ENCODE results near the gene TMC2. TPM values are rescaled to one million over a fixed set of nuclear protein-coding genes. Genes with fewer than 3 reads are reported as not detected.
"Not testable (repeated sequence)": the region's sequence is repeated elsewhere in the genome, so short reads cannot be mapped to it uniquely, and the experiment has no call there.

The TMC2 gene
- total RNA-seq, 2 experiments from 2014 or later, result not detected

DNA sequence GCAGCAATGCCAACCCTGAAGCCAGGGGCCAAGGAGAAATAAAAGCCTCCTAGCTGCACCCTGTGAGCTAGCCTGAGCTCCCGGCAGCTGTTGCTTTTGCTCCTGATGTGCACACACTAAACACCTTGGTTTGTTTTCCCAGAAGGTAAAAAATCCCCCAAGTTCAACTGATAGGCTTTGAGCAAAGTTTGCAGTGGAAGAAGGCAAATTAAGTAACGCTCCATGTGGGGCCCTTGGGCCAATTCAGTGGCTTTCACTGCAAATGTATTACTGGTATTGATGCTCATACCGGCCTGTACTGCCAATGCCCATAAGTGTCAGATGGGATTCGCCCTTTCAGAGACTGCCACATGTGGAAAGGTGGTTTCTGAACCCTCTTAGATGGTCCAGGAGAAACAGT lies 137.1 kb downstream of the TMC2 start:
- Mint-ChIP-seq H3K27ac (no peak overlapping the region), H3K27me3 (no peaks in the 10 kb centered on the region), H3K4me3 (no peak overlapping the region), H3K4me1 (no peaks in the 10 kb centered on the region), H3K9me3 (no peaks in the 10 kb centered on the region), H3K36me3 (no peaks in the 10 kb centered on the region)
- DNase-seq, result no peak

DNA sequence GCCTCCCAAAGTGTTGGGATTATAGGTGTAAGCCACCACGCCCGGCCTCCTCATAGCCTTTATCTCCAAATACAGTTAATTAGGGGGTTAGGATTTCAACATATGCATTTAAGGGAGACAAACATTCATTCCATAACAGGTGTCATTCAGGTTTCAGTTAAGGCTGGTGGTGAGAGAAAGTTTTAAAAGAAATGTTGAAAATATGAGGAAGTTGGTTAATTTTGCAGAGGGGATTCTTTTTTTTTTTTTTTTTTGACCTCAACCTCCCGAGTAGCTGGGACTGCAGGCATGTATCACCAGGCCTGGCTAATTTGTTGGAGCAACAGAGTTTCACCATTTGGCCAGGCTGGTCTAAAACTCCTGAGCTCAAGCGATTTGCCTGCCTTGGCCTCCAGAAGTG lies 143.7 kb downstream of the TMC2 start:
- Mint-ChIP-seq H3K36me3 (no peaks in the 10 kb centered on the region), H3K4me3 (no peak overlapping the region), H3K9me3 (no peaks in the 10 kb centered on the region), H3K27ac (no peak overlapping the region), H3K4me1 (no peaks in the 10 kb centered on the region), H3K27me3 (peaks cover 27% of the 10 kb centered on the region)
- no peak for DNase-seq

DNA sequence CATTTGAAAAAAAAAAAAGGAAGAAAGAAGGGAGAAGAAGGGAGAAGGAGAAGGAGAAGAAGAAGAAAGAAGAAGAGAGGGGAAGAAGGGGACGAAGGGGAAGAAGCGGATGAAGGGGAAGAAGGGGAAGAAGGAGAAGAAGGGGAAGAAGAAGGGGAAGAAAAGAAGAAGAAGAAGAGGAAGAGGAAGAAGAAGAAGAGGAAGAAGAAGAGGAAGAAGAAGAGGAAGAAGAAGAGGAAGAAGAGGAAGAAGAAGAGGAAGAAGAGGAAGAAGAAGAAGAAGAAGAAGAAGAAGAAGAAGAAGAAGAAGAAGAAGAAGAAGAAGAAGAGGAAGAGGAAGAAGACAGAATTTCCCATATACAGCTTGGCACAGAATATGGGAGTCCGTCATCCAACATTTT lies 145.7 kb downstream of the TMC2 start:
- not testable (repeated sequence) for H3K27ac Mint-ChIP-seq, H3K36me3 Mint-ChIP-seq, H3K9me3 Mint-ChIP-seq, DNase-seq, H3K4me1 Mint-ChIP-seq, H3K4me3 Mint-ChIP-seq
- peaks cover 33% of the 10 kb centered on the region for H3K27me3 Mint-ChIP-seq

DNA sequence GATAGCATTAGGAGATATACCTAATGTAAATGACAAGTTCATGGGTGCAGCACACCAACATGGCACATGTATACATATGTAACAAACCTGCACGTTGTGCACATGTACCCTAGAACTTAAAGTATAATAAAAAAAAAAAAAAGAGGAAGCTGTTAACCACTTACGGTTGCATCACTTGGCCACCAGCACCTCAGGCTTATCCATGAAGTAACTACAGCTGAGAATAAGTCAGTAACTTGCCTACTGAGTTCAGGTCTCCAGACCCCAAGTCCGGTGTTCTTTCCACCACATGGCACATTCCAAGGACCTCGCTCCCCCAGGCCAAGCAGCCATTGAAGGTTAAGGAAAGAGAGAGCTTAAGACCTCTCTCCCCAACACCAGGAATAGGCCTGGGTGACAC lies 148.4 kb downstream of the TMC2 start:
- Mint-ChIP-seq H3K27me3 (peaks cover 33% of the 10 kb centered on the region), H3K4me1 (peaks cover 12% of the 10 kb centered on the region)
- H3K36me3 Mint-ChIP-seq, H3K4me3 Mint-ChIP-seq, DNase-seq, H3K9me3 Mint-ChIP-seq, H3K27ac Mint-ChIP-seq: not testable (repeated sequence)

DNA sequence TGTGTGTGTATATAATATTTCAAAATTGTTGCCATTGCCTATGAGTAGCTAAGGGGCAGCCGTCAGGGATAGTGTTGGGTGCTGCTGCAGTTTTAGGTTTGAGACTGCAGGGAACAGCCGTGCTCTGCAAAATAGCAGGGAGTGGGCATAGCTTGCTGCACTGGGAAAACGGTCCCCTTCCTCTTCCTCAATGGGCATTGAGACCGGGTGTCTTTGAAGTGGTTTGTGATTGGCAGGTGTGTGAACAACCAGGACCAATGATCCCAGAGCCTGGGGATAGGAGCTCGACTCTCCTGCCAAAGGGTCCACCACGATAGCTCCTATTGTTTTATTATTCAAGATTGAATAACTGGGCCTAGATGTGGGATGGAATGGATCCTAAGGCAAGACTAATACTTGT lies 151.1 kb downstream of the TMC2 start:
- DNase-seq, result no peak
- Mint-ChIP-seq H3K4me3 (no peak overlapping the region), H3K9me3 (no peaks in the 10 kb centered on the region), H3K27me3 (peaks cover 29% of the 10 kb centered on the region), H3K36me3 (peaks cover 2% of the 10 kb centered on the region), H3K27ac (no peak overlapping the region), H3K4me1 (peaks cover 17% of the 10 kb centered on the region)

DNA sequence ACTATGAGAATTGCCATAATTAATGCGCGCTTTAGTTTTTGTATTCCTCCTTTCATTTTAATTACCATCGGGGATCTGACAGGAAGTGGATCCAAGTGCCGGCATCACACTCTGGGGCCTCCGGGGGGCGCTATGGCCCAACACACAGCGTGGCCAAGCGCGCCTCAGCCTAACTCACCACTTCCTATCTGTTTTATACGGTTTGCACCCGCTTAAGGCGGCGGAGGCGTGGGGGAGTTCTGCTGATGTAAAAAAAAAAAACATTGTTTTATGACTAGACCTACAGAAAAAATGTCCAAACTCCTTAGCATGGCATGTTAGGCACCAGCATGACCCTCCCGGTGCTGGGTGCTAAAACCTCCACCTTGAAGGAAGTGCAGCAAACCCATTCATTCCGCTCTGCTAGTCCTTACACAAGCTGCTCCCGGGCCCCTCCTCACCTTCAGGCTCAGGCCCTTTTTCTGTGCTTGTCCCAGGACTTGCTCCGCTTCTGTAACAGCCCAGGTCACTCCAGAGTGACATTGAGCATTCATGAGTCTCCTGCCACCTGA lies 151.7 kb downstream of the TMC2 start:
- H3K4me1 Mint-ChIP-seq, result peaks cover 17% of the 10 kb centered on the region
- H3K9me3 Mint-ChIP-seq, result no peaks in the 10 kb centered on the region
- peak; percentile 81 for DNase-seq
- H3K4me3 Mint-ChIP-seq, result no peak overlapping the region
- no peak overlapping the region for H3K27ac Mint-ChIP-seq
- peaks cover 2% of the 10 kb centered on the region for H3K36me3 Mint-ChIP-seq
- H3K27me3 Mint-ChIP-seq, result peaks cover 24% of the 10 kb centered on the region

DNA sequence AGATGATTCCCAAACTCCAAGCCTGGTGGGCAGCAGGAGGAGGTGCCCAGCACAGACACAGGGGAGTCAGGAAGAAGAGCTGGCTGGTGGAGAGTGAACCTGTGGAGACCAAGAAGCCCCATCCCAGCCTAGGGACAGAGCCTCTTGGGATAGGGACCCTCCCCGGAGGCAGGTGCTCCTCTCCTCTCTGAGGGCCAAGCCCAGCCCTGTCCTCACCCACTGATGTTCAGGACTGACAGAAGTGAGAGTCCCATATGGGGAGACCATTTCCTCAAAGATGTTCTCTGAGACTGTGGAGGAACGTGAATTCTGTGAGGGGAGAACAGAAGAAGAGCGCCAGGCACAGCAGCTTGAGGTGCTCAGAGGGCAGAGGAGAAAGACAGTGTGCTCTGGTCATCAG lies 153.8 kb downstream of the TMC2 start:
- DNase-seq, result no peak
- peaks cover 17% of the 10 kb centered on the region for H3K4me1 Mint-ChIP-seq
- peaks cover 35% of the 10 kb centered on the region for H3K27me3 Mint-ChIP-seq
- H3K9me3 Mint-ChIP-seq, result no peaks in the 10 kb centered on the region
- peaks cover 2% of the 10 kb centered on the region for H3K36me3 Mint-ChIP-seq
- no peak overlapping the region for H3K27ac Mint-ChIP-seq
- H3K4me3 Mint-ChIP-seq, result no peak overlapping the region

DNA sequence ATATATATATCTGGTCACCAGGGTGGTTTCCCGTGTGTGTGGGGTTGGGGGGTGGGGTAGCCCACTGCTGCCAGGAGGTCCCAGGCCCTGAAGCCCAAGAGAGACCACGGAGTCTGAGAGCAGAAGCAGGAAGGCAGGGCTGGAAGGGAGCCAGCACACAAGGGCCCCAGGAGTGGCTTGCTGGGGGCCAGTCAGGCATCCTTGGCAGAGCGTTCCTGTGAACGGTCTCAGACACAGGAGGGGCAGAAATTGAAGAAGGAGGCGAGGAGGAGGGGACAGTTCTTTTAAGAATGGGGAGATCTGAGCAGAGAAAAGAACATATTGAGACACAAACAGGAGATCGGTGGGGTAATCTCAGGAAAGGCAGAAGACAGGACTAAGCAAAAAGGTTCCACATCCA lies 154.3 kb downstream of the TMC2 start:
- Mint-ChIP-seq H3K9me3 (no peaks in the 10 kb centered on the region), H3K36me3 (peaks cover 2% of the 10 kb centered on the region), H3K4me1 (peaks cover 17% of the 10 kb centered on the region), H3K4me3 (no peak overlapping the region), H3K27me3 (peaks cover 34% of the 10 kb centered on the region), H3K27ac (no peak overlapping the region)
- no peak for DNase-seq

DNA sequence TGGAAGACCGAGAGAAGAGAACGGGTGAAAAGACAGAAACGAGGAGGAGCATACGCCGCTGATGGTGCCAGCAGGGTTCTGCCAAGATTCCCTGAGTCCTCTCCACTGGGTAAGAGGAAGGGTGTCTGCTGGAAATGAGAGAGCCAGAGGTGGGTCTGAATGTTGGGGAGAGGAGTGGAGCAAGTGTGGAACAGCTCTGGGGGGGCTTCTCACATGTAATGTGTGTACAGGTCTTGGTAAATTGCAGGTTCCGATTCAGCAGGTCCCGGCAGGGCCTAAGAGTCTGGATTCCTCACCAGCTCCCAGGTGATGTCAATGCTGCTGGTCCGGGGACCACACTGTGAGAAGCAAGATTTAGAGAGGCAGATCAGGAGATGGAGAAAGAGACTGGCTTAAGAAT lies 154.8 kb downstream of the TMC2 start:
- peaks cover 37% of the 10 kb centered on the region for H3K27me3 Mint-ChIP-seq
- H3K27ac Mint-ChIP-seq, result no peak overlapping the region
- peaks cover 17% of the 10 kb centered on the region for H3K4me1 Mint-ChIP-seq
- no peaks in the 10 kb centered on the region for H3K9me3 Mint-ChIP-seq
- peaks cover 2% of the 10 kb centered on the region for H3K36me3 Mint-ChIP-seq
- DNase-seq, result no peak
- H3K4me3 Mint-ChIP-seq, result peak overlapping the region; percentile 81

Other genes starting within 250 kb of the TMC2 start
- not detected for gene TGM3, start 240.6 kb upstream of the TMC2 start, total RNA-seq
- gene TGM6, start 155.7 kb upstream of the TMC2 start, total RNA-seq, result not detected
- 100 to 1,000 TPM; 481 to 500 TPM for gene SNRPB, start 65.8 kb upstream of the TMC2 start, total RNA-seq
- gene ZNF343, start 27.7 kb upstream of the TMC2 start, total RNA-seq, result 10 to 100 TPM in 1 of 2 experiments, 1 to 10 TPM in 1; 8.8 to 10.4 TPM
- 100 to 1,000 TPM; 937 to 970 TPM for gene NOP56, start 116.1 kb downstream of the TMC2 start, total RNA-seq
- gene IDH3B, start 127.6 kb downstream of the TMC2 start, total RNA-seq, result 100 to 1,000 TPM; 143 to 147 TPM
- gene EBF4, start 156.2 kb downstream of the TMC2 start, total RNA-seq, result under 1 TPM; 0.66 to 0.98 TPM